Measurements from ENCODE around the gene GPR132.

DNA sequence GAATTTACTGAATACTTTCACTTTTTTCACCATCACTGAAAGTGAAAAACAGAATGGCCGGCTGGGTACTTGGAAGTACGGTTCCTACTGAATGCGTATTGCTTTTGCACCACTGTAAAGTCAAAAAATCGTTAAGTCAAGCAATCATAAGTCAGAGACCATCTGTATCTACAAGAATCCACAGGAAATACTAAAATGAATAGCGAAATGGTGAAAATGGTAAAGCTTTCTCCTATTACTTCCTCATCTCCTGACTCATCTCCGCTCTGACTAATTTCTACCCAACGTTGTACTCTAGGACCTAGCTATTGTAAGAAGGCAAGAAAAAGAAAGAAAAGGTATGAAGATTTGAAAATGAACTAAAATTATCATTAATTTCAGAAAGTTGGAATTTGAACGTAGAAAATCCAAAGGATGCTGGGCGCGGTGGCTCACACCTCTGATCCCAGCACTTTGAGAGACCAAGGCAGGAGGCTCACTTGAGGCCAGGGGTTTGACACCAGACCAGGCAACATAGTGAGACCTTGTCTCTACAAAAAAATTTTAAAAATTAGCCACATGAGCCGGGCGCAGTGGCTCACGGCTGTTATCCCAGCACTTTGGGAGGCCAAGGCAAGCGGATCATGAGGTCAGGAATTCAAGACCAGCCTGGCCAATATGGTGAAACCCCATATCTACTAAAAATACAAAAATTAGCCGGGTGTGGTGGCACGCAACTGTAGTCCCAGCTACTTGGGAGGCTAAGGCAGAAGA lies 39.0 kb downstream of the GPR132 start:
- no peak for TF ChIP-seq POLR2A (IDR thresholded peaks at IDR 0.05)
- TF ChIP-seq, protein P1, sequence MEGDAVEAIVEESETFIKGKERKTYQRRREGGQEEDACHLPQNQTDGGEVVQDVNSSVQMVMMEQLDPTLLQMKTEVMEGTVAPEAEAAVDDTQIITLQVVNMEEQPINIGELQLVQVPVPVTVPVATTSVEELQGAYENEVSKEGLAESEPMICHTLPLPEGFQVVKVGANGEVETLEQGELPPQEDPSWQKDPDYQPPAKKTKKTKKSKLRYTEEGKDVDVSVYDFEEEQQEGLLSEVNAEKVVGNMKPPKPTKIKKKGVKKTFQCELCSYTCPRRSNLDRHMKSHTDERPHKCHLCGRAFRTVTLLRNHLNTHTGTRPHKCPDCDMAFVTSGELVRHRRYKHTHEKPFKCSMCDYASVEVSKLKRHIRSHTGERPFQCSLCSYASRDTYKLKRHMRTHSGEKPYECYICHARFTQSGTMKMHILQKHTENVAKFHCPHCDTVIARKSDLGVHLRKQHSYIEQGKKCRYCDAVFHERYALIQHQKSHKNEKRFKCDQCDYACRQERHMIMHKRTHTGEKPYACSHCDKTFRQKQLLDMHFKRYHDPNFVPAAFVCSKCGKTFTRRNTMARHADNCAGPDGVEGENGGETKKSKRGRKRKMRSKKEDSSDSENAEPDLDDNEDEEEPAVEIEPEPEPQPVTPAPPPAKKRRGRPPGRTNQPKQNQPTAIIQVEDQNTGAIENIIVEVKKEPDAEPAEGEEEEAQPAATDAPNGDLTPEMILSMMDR (IDR thresholded peaks at IDR 0.05): no peak

All from heart left ventricle (tissue), 13 donors.